HepG2 (cell line): ENCODE results near the gene LASP1. TPM values are rescaled to one million over a fixed set of nuclear protein-coding genes. Genes with fewer than 3 reads are reported as not detected.

Experiments used
- BHLHE40 ChIP-seq: IDR thresholded peaks from 2 replicates; pipeline ENCODE4 v1.6.1; 2011; ENCODE audit warnings: low read length, improper control_type of control experiment
- CREB1 ChIP-seq, 2 experiments: fragments of 450-650 bp in 1 of 2; IDR thresholded peaks; 2 replicates each; pipeline ENCODE4 v1.6.1; 2016 to 2017; ENCODE audit warnings: control low read depth in 1 of 2, mild to moderate bottlenecking in 1 of 2, missing compliant biosample characterization in 1 of 2, missing genetic modification characterization in 1 of 2
- GATA4 ChIP-seq: sonication (generic); IDR thresholded peaks from 2 replicates; pipeline ENCODE4 v1.6.1; 2016; ENCODE audit warnings: antibody characterized with exemption, low read depth, borderline replicate concordance
- KDM1A ChIP-seq: IDR thresholded peaks from 2 replicates; pipeline ENCODE4 v1.6.1; 2016; ENCODE audit warnings: missing compliant biosample characterization
- MAF1 ChIP-seq: sonication (generic); formaldehyde crosslinking; IDR thresholded peaks from 2 replicates; pipeline ENCODE4 v1.5.0; 2020; ENCODE audit warnings: missing genetic modification reagents, borderline replicate concordance
- NFATC3 ChIP-seq: sonication (generic); formaldehyde crosslinking; IDR thresholded peaks from 2 replicates; pipeline ENCODE4 v1.5.1; 2020; ENCODE audit warnings: mild to moderate bottlenecking, missing genetic modification reagents
- NR2F6 ChIP-seq, 2 experiments: IDR thresholded peaks; 2 replicates each; pipeline ENCODE4 v1.6.1; 2016; ENCODE audit warnings: antibody characterized with exemption in 1 of 2, mild to moderate bottlenecking in 1 of 2
- PCBP2 ChIP-seq: fragments of 200-400 bp; formaldehyde crosslinking; optimal IDR thresholded peaks from 2 replicates; pipeline ENCODE3; 2018; ENCODE audit warnings: low read length, low read depth; ENCODE audit not compliant: poor library complexity, severe bottlenecking
- POGK ChIP-seq: sonication (generic); formaldehyde crosslinking; conservative IDR thresholded peaks from 2 replicates; pipeline ENCODE4 v1.8.0; 2022; ENCODE audit warnings: mild to moderate bottlenecking, moderate library complexity, missing genetic modification reagents
- POLR2AphosphoS2 ChIP-seq: IDR thresholded peaks from 2 replicates; pipeline ENCODE4 v1.6.1; 2011; ENCODE audit warnings: low read depth, low read length, improper control_type of control experiment
- PRMT3 ChIP-seq: sonication (generic); formaldehyde crosslinking; IDR thresholded peaks from 2 replicates; pipeline ENCODE4 v1.8.1; 2022; ENCODE audit warnings: low read depth, mild to moderate bottlenecking, moderate library complexity, missing genetic modification reagents, borderline replicate concordance
- SNAPC2 ChIP-seq: sonication (generic); formaldehyde crosslinking; IDR thresholded peaks from 2 replicates; pipeline ENCODE4 v1.8.1; 2022; ENCODE audit warnings: mild to moderate bottlenecking, missing genetic modification reagents
- SSRP1 ChIP-seq: IDR thresholded peaks from 2 replicates; pipeline ENCODE4 v1.6.1; 2016; ENCODE audit warnings: control low read depth
- THAP11 ChIP-seq: IDR thresholded peaks from 2 replicates; pipeline ENCODE4 v1.6.1; 2016; ENCODE audit warnings: missing biosample characterization, missing genetic modification reagents
- ZC3H4 ChIP-seq: sonication (generic); formaldehyde crosslinking; IDR thresholded peaks from 2 replicates; pipeline ENCODE4 v1.4.0; 2020; ENCODE audit warnings: missing genetic modification reagents, borderline replicate concordance
- ZFX ChIP-seq: sonication (generic); formaldehyde crosslinking; IDR thresholded peaks from 2 replicates; pipeline ENCODE4 v1.4.0; 2020; ENCODE audit warnings: mild to moderate bottlenecking, low read depth, missing genetic modification reagents, moderate library complexity
- ZFY ChIP-seq: sonication (generic); formaldehyde crosslinking; IDR thresholded peaks from 2 replicates; pipeline ENCODE4 v1.4.0; 2020; ENCODE audit warnings: missing genetic modification reagents
- ZFYVE20 ChIP-seq: sonication (generic); formaldehyde crosslinking; IDR thresholded peaks from 2 replicates; pipeline ENCODE4 v1.8.0; 2023; ENCODE audit warnings: low read depth, mild to moderate bottlenecking, moderate library complexity, missing genetic modification reagents, borderline replicate concordance
- ZNF160 ChIP-seq: sonication (generic); formaldehyde crosslinking; IDR thresholded peaks from 2 replicates; pipeline ENCODE4 v1.8.0; 2022; ENCODE audit warnings: mild to moderate bottlenecking, inconsistent platforms, missing genetic modification reagents
- ZNF24 ChIP-seq: fragments of 450-650 bp; IDR thresholded peaks from 2 replicates; pipeline ENCODE4 v1.6.1; 2017; ENCODE audit warnings: antibody characterized with exemption, mild to moderate bottlenecking
- ZNF383 ChIP-seq: sonication (generic); formaldehyde crosslinking; IDR thresholded peaks from 2 replicates; pipeline ENCODE4 v1.4.0; 2020; ENCODE audit warnings: missing genetic modification reagents, mild to moderate bottlenecking, borderline replicate concordance
- ZNF451 ChIP-seq: sonication (generic); formaldehyde crosslinking; IDR thresholded peaks from 2 replicates; pipeline ENCODE4 v1.5.0; 2020; ENCODE audit warnings: mild to moderate bottlenecking, missing genetic modification reagents
- ZNF562 ChIP-seq: sonication (generic); formaldehyde crosslinking; IDR thresholded peaks from 2 replicates; pipeline ENCODE4 v1.8.0; 2022; ENCODE audit warnings: missing genetic modification reagents, borderline replicate concordance
- ZNF652 ChIP-seq: IDR thresholded peaks from 2 replicates; pipeline ENCODE4 v1.6.1; 2016; ENCODE audit warnings: low read depth, borderline replicate concordance
- ZNF672 ChIP-seq: sonication (generic); formaldehyde crosslinking; IDR thresholded peaks from 2 replicates; pipeline ENCODE4 v1.8.1; 2022; ENCODE audit warnings: missing genetic modification reagents
- ZNF766 ChIP-seq: sonication (generic); formaldehyde crosslinking; IDR thresholded peaks from 2 replicates; pipeline ENCODE4 v1.5.0; 2020; ENCODE audit warnings: missing genetic modification reagents, borderline replicate concordance
- polyA plus RNA-seq, 8 experiments: library from polyadenylated mRNA; depleted of rRNA in 3 of 8; stranded (reverse) in 7 of 8; unstranded in 1 of 8; fragments of >200 nt; fragmentation: Illumina TruSeq in 4 of 8; extraction: Trizol in 4 of 8; gene quantifications; 2 replicates each; pipeline versions ENCODE4 v1.2.1 to v1.2.3, GENCODE V29; 2011 to 2016; ENCODE audit warnings: low read depth in 4 of 8, missing spikeins in 1 of 8, mixed read lengths in 1 of 8; ENCODE audit not compliant: insufficient read depth in 1 of 8
- total RNA-seq, 5 experiments: library from RNA; depleted of rRNA; stranded (reverse); fragments of >200 nt; fragmentation: Illumina TruSeq; extraction: Trizol; gene quantifications; 2 replicates each; pipeline ENCODE4 v1.2.3, GENCODE V29; 2016; ENCODE audit warnings: low read depth in 1 of 5
- TF ChIP-seq, protein P1 (sequence below): sonication (generic); formaldehyde crosslinking; IDR thresholded peaks from 2 replicates; pipeline ENCODE4 v1.5.0; 2020; ENCODE audit warnings: mild to moderate bottlenecking, missing genetic modification reagents
- TF ChIP-seq, protein P2 (sequence below): sonication (generic); formaldehyde crosslinking; IDR thresholded peaks from 2 replicates; pipeline ENCODE4 v1.5.0; 2020; ENCODE audit warnings: missing genetic modification reagents, mild to moderate bottlenecking, borderline replicate concordance

LASP1 gene
- total and polyA plus RNA-seq, 2 of the 13 experiments (the other 11 are each of a cell fraction or from before 2014, with no cell fraction given): 70.1 to 97.0 TPM

DNA sequence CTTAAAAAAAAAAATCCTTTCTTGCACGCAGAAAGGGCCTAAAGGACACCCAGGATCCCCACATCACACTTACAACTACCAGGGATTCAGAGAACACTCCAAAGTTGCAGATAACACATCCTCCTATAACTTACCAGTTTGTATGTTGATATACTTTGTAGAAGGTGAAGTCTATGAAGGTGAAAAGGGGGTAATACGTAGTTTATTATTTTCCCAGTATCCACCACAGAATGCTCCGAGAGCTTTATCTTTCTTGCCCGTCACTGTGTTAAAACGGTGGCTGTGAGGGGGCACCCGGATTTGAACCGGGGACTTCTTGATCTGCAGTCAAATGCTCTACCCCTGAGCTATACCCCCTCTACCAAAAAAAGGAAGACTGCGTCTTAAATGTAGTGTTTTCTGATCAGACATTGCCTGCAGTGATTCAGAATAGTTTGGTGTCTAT is 8.4 kb upstream of the LASP1 start (continued):
- TF ChIP-seq ZNF766 (CRISPR knock-in tag) (no peak), CREB1 (IDR thresholded peaks at IDR 0.05) (no peak), CREB1 (CRISPR knock-in tag; IDR thresholded peaks at IDR 0.05) (0 out of 2 replicates have a peak, but pooled peaks have one; percentile 22), ZNF451 (CRISPR knock-in tag) (no peak), POGK (CRISPR knock-in tag) (no peak), SNAPC2 (CRISPR knock-in tag) (no peak), BHLHE40 (no peak), ZFX (CRISPR knock-in tag) (no peak), KDM1A (CRISPR knock-in tag) (no peak), PCBP2 (no peak), PRMT3 (CRISPR knock-in tag) (0 out of 2 replicates have a peak, but pooled peaks have one; percentile 53), GATA4 (no peak), ZNF562 (CRISPR knock-in tag) (no peak), THAP11 (peak; percentile 31; the same call in 1 of the 2 replicates), ZFY (CRISPR knock-in tag) (no peak), ZNF24 (peak; percentile 96), POLR2AphosphoS2 (no peak), NR2F6 (IDR thresholded peaks at IDR 0.05) (0 out of 2 replicates have a peak, but pooled peaks have one; percentile 15), NR2F6 (CRISPR knock-in tag; IDR thresholded peaks at IDR 0.05) (no peak), ZNF672 (CRISPR knock-in tag) (no peak), ZC3H4 (CRISPR knock-in tag) (no peak), NFATC3 (CRISPR knock-in tag) (no peak), ZNF160 (CRISPR knock-in tag) (no peak), SSRP1 (CRISPR knock-in tag) (peak; percentile 97), MAF1 (CRISPR knock-in tag) (0 out of 2 replicates have a peak, but pooled peaks have one; percentile 60), ZNF652 (no peak), ZNF383 (CRISPR knock-in tag) (no peak), ZFYVE20 (CRISPR knock-in tag) (no peak)
- TF ChIP-seq, protein P1, sequence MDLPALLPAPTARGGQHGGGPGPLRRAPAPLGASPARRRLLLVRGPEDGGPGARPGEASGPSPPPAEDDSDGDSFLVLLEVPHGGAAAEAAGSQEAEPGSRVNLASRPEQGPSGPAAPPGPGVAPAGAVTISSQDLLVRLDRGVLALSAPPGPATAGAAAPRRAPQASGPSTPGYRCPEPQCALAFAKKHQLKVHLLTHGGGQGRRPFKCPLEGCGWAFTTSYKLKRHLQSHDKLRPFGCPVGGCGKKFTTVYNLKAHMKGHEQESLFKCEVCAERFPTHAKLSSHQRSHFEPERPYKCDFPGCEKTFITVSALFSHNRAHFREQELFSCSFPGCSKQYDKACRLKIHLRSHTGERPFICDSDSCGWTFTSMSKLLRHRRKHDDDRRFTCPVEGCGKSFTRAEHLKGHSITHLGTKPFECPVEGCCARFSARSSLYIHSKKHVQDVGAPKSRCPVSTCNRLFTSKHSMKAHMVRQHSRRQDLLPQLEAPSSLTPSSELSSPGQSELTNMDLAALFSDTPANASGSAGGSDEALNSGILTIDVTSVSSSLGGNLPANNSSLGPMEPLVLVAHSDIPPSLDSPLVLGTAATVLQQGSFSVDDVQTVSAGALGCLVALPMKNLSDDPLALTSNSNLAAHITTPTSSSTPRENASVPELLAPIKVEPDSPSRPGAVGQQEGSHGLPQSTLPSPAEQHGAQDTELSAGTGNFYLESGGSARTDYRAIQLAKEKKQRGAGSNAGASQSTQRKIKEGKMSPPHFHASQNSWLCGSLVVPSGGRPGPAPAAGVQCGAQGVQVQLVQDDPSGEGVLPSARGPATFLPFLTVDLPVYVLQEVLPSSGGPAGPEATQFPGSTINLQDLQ (CRISPR knock-in tag): no peak
- TF ChIP-seq, protein P2, sequence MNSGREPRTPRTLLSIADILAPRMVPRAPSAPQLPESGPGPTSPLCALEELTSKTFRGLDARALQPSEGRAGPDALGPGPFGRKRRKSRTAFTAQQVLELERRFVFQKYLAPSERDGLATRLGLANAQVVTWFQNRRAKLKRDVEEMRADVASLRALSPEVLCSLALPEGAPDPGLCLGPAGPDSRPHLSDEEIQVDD: no peak
